Measurements from ENCODE around the gene GNPTAB. TPM values are rescaled to one million over a fixed set of nuclear protein-coding genes. Genes with fewer than 3 reads are reported as not detected.

Gene GNPTAB
- total RNA-seq, 4 donors from 2014 or later: 26.5 to 40.8 (median 36.6) TPM

DNA sequence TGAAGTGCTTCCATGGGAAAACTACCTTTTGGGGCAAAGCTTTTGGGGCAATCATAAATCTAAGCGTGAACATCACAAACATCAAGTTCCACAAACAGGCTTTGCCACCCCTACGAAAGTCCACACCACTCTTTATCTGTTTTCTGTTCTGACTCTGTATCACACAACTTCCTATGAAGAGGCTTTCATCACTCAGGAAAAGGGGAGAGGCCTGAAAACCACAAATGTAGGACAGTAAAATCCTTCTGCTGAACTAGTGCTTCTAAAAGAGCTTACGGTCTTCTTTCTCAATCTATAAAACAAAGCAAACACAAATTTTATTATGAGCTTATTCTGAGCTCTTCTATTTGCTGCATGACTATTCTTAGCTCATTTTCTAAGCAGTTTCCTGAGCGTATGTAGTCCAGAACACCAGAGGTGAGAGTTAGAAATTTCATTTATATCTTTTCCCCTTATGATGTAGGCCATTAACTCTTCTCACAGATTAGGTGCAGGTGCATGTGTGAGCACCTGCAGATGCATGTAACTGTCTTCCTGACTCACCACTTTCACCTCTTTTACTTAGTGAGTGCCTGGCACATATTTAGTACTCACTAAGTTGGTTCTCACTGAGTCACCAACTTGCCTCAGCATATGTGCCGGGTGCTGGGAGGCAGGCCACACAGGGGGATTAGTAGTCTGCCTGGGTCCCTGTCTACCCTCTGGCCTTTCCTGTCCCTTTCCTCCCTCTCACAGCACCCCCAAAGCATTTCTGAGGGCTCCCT is 58.6 kb downstream of the GNPTAB start:
- TF ChIP-seq POLR2A (IDR thresholded peaks at IDR 0.05): no peak
- intact Hi-C loops (cut with DNase I): loop anchor here (5.0 to 10.0 kb wide), 2 partner anchors 70 to 357 kb away; no protein-coding TSS in a partner anchor
- no peaks in the 10 kb centered on the region for H3K27me3 ChIP-seq
- no peaks in the 10 kb centered on the region for H3K4me1 ChIP-seq
- H3K9me3 ChIP-seq: no peaks in the 10 kb centered on the region
- 91 to 92% methylated on average over 5 of the region's 5 CpGs for WGBS, 2 donors
- no peaks in the 10 kb centered on the region for H3K36me3 ChIP-seq
- no peak for DNase-seq
- H3K27ac ChIP-seq: no peak overlapping the region
- no peak overlapping the region for H3K4me3 ChIP-seq (replicated peaks in 1 of 3)

- intact Hi-C loops (cut with DNase I): loop anchor here (5.0 to 10.0 kb wide), 3 partner anchors 72 to 355 kb away; no protein-coding TSS in a partner anchor
- no peak for TF ChIP-seq POLR2A (IDR thresholded peaks at IDR 0.05)
- TF ChIP-seq CTCF (IDR thresholded peaks at IDR 0.05): no peak
- Histone ChIP-seq H3K27ac (no peak overlapping the region), H3K27me3 (no peaks in the 10 kb centered on the region), H3K9me3 (no peaks in the 10 kb centered on the region), H3K4me1 (no peaks in the 10 kb centered on the region), H3K36me3 (no peaks in the 10 kb centered on the region), H3K4me3 (replicated peaks in 1 of 3) (no peak overlapping the region)
- no peak for DNase-seq
- WGBS, 2 donors: 89 to 92% methylated on average over 5 of the region's 5 CpGs
Observed at GRCh38 chr12:101769865-101770264, 60.9 kb downstream of the GNPTAB start.

DNA sequence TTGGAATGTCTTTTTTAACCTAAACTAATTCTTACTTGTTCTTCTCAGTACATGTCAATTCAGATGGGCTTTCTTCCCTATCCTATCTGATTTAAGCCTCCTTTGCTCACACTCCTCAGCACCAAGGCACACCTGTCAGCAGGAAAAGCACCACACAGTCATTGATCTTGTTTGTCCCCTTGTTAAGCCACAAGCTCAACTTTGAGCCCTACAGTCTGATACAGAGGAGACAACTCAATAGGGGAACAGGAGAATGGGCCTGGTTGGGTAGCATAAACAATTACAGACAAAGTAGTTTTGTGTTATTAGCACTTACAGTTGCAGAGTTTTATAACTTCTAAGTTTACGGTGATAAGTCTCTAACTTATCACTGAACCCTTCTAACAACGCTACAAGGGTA is 62.0 kb downstream of the GNPTAB start:
- intact Hi-C loops (cut with DNase I): loop anchor here (10.0 kb wide), 1 partner anchor 194 kb away; no protein-coding TSS in a partner anchor
- Histone ChIP-seq H3K4me1 (peaks cover 2 to 6% of the 10 kb centered on the region in 2 donors), H3K9me3 (no peaks in the 10 kb centered on the region), H3K27ac (no peak overlapping the region), H3K27me3 (no peaks in the 10 kb centered on the region), H3K4me3 (replicated peaks in 1 of 3) (no peak overlapping the region), H3K36me3 (no peaks in the 10 kb centered on the region)
- no peak for TF ChIP-seq CTCF (IDR thresholded peaks at IDR 0.05)
- TF ChIP-seq POLR2A (IDR thresholded peaks at IDR 0.05): no peak
- 95 to 98% methylated on average over 2 of the region's 2 CpGs for WGBS, 2 donors
- DNase-seq: no peak

DNA sequence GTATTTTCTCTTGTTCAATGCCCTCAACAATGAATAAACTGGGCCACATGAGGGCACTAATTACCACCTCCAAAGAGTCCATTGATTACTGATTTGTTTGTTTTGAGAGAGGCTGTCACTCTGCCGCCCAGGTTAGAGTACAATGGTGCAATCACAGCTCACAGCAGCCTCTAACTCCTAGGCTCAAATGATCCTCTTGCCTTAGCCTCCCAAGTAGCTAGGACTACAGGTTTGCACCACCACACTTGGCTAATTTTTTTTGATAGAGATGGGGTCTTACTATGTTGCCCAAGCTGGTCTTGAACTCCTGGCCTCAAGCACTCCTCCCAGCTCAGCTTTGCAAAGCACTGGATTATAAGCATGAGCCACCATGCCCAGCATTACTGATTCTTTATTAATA is 63.2 kb downstream of the GNPTAB start:
- no peaks in the 10 kb centered on the region for H3K36me3 ChIP-seq
- no peak overlapping the region for H3K4me3 ChIP-seq (replicated peaks in 1 of 3)
- H3K27me3 ChIP-seq: no peaks in the 10 kb centered on the region
- TF ChIP-seq POLR2A (IDR thresholded peaks at IDR 0.05): no peak
- TF ChIP-seq CTCF (IDR thresholded peaks at IDR 0.05): no peak
- DNase-seq: no peak
- 94 to 96% methylated on average over 1 of the region's 1 CpG for WGBS, 2 donors
- H3K9me3 ChIP-seq: no peaks in the 10 kb centered on the region
- H3K4me1 ChIP-seq: peaks cover 7 to 12% of the 10 kb centered on the region in 2 donors
- intact Hi-C loops (cut with DNase I): loop anchor here (10.0 kb wide), 1 partner anchor 193 kb away; no protein-coding TSS in a partner anchor
- no peak overlapping the region for H3K27ac ChIP-seq

GRCh38 chr12:101764051-101764792 is 66.5 kb downstream of the GNPTAB start:
- H3K27ac ChIP-seq: peak overlapping the region in 1 of 3 donors; percentile 8
- no peaks in the 10 kb centered on the region for H3K27me3 ChIP-seq
- no peak overlapping the region for H3K4me3 ChIP-seq (replicated peaks in 1 of 3)
- H3K9me3 ChIP-seq: no peaks in the 10 kb centered on the region
- peaks cover 7 to 12% of the 10 kb centered on the region in 2 donors for H3K4me1 ChIP-seq
- intact Hi-C loops (cut with DNase I): loop anchor here (10.0 kb wide), 1 partner anchor 189 kb away; no protein-coding TSS in a partner anchor
- 55 to 70% methylated on average over 5 of the region's 5 CpGs for WGBS, 2 donors
- peaks cover 0 to 4% of the 10 kb centered on the region in 2 donors for H3K36me3 ChIP-seq
- no peak for DNase-seq
- TF ChIP-seq CTCF (IDR thresholded peaks at IDR 0.05) (no peak), POLR2A (IDR thresholded peaks at IDR 0.05) (no peak)
